ENCODE measurements around the gene PPIC. TPM values are rescaled to one million over a fixed set of nuclear protein-coding genes. Genes with fewer than 3 reads are reported as not detected.
A peak's percentile ranks its signal among the peaks of the same experiment; 100 is the strongest.

Gene PPIC
- total RNA-seq, result 50.1 and 66.2 TPM in 2 replicates

- DNase-seq (ENCODE audit: low read depth in 2 of 2), result peak; percentile 62 to 84
Measured at GRCh38 chr5:123036391-123037103, at the start of gene PPIC. PPIC (minus strand) TSS chr5:123036725; CDS start chr5:123036625, 100 bp downstream.

GRCh38 chr5:123085638-123086286 is 49.2 kb upstream of the PPIC start:
- DNase-seq (ENCODE audit: low read depth in 2 of 2), result no peak

- no peak for DNase-seq (ENCODE audit: low read depth in 2 of 2)
Measured at GRCh38 chr5:123084730-123085605, 48.4 kb upstream of the PPIC start.

- no peak for DNase-seq (ENCODE audit: low read depth in 2 of 2)
Measured at GRCh38 chr5:123083298-123083697, 46.8 kb upstream of the PPIC start.

GRCh38 chr5:123080215-123080614 is 43.7 kb upstream of the PPIC start:
- no peak for DNase-seq (ENCODE audit: low read depth in 2 of 2)

GRCh38 chr5:123075521-123076163 is 39.1 kb upstream of the PPIC start:
- no peak for DNase-seq (ENCODE audit: low read depth in 2 of 2)

- no peak for DNase-seq (ENCODE audit: low read depth in 2 of 2)
Measured at GRCh38 chr5:123068368-123068938, 31.9 kb upstream of the PPIC start.

- DNase-seq (ENCODE audit: low read depth in 2 of 2), result no peak
Measured at GRCh38 chr5:123066016-123066415, 29.5 kb upstream of the PPIC start.

GRCh38 chr5:123059455-123059854 is 22.9 kb upstream of the PPIC start:
- no peak for DNase-seq (ENCODE audit: low read depth in 2 of 2)

GRCh38 chr5:123051206-123051605 is 14.7 kb upstream of the PPIC start:
- no peak for DNase-seq (ENCODE audit: low read depth in 2 of 2)

GRCh38 chr5:123047706-123048105 is 11.2 kb upstream of the PPIC start:
- no peak for DNase-seq (ENCODE audit: low read depth in 2 of 2)

GRCh38 chr5:123046222-123046621 is 9.7 kb upstream of the PPIC start:
- no peak for DNase-seq (ENCODE audit: low read depth in 2 of 2)

- no peak for DNase-seq (ENCODE audit: low read depth in 2 of 2)
Measured at GRCh38 chr5:123044926-123045617, 8.5 kb upstream of the PPIC start.

GRCh38 chr5:123039673-123040072 is 3.1 kb upstream of the PPIC start:
- no peak for DNase-seq (ENCODE audit: low read depth in 2 of 2)

- DNase-seq (ENCODE audit: low read depth in 2 of 2), result no peak
Measured at GRCh38 chr5:123037104-123037418, 536 bp upstream of the PPIC start.

- DNase-seq (ENCODE audit: low read depth in 2 of 2), result peak in 1 of 2 donors; percentile 50
Measured at GRCh38 chr5:123035918-123036390, 571 bp downstream of the PPIC start.

- DNase-seq (ENCODE audit: low read depth in 2 of 2), result peak in 1 of 2 donors; percentile 50
Measured at GRCh38 chr5:123035360-123035917, 1.1 kb downstream of the PPIC start.

- DNase-seq (ENCODE audit: low read depth in 2 of 2), result no peak
Measured at GRCh38 chr5:123033157-123033671, 3.3 kb downstream of the PPIC start.

GRCh38 chr5:123028222-123028621 is 8.3 kb downstream of the PPIC start:
- peak in 1 of 2 donors; percentile 54 for DNase-seq (ENCODE audit: low read depth in 2 of 2)

GRCh38 chr5:123014689-123015088 is 21.8 kb downstream of the PPIC start:
- no peak for DNase-seq (ENCODE audit: low read depth in 2 of 2)
